Measurements from ENCODE around the gene PRDM16. TPM values are rescaled to one million over a fixed set of nuclear protein-coding genes. Genes with fewer than 3 reads are reported as not detected.
A peak's percentile ranks its signal among the peaks of the same experiment; 100 is the strongest.

PRDM16 gene
- total RNA-seq, 2 donors from 2014 or later = 0.25 TPM; not detected in 1

DNA sequence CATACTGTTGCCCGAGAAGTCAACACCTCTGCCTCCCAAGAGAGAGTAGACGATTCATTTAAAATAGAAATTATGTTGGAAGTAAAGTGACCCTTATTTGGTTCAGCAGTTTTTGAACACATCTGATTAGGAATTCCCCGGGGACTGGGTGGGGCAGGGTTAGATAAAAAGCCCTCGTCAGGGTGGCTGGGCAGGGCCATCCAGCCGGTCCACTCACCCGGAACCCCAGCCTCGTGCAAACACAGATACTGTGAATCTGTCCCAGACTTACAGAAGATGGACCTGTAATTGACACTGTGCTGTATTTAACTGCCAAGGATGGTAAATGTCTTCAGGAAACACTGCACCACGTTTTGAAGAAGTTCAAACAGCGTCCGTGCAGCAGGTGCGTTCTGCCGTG lies 63.7 kb downstream of the PRDM16 start:
- H3K9me3 Mint-ChIP-seq = no peaks in the 10 kb centered on the region
- DNase-seq (ENCODE audit: low spot score in 2 of 2) = no peak
- H3K27ac Mint-ChIP-seq = peak overlapping the region in 1 of 2 donors; percentile 48
- no peaks in the 10 kb centered on the region for H3K36me3 Mint-ChIP-seq
- ATAC-seq = no peak

DNA sequence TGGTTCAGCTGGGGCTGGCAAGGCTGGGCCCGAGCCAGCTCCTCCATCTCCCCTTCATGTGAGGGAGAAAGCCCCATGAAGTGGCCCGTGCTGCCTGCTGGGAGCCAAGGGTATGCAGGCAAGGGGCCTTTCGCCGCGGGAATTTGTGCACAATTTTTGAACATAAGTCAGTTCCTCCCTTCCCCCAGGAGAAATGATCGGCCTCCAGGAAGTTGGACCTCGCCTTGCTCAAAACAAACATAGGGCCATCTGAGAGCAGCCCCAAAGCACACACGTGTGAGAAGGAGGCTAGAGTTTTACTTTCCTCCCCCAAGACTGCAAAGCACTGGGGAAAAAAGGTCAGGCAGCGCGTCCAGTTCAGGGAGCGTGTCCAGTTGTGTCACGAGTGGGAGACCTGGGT lies 64.7 kb downstream of the PRDM16 start:
- no peak for ATAC-seq

DNA sequence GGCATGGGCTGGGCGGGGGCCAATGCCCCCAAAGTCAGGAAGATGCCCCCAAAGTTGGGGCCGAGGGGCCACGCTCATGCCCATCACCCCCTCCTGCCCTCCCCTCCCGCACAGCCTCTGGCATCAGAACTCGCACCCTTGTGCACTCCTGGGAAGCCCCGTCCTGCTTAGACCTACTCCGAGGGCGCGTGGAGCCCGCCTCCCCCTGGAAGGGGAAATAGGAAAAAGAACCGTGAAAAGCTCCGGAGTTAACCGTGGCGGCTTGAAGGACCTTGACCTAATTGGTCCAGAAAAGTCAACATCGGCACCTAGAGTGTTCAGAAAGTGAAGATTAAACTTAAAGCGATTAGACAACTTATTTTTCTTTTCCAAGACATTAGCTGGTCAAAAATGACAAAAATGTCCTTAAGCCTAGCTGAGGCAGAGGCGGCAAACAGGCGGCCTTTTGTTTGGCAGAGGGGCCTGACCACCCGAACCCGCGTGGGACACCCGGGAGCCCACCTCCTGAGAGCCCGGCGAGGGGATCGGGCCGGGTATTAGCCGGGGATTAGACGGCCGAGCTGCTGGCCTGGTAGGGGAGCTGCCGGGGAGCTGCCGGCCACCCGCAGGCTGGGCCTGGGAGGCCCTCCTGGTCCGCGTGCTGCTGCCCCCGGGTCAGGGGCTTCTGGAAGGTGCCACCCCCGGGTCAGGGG lies 65.5 kb downstream of the PRDM16 start:
- Mint-ChIP-seq H3K36me3 (no peaks in the 10 kb centered on the region), H3K9me3 (no peaks in the 10 kb centered on the region), H3K27ac (no peak overlapping the region)
- no peak for DNase-seq (ENCODE audit: low spot score in 2 of 2)
- ATAC-seq = no peak

More for the DNA sequence above, 64.7 kb downstream of the PRDM16 start:
- Mint-ChIP-seq H3K9me3 (no peaks in the 10 kb centered on the region), H3K27ac (no peak overlapping the region), H3K36me3 (no peaks in the 10 kb centered on the region)
- no peak for DNase-seq (ENCODE audit: low spot score in 2 of 2)

DNA sequence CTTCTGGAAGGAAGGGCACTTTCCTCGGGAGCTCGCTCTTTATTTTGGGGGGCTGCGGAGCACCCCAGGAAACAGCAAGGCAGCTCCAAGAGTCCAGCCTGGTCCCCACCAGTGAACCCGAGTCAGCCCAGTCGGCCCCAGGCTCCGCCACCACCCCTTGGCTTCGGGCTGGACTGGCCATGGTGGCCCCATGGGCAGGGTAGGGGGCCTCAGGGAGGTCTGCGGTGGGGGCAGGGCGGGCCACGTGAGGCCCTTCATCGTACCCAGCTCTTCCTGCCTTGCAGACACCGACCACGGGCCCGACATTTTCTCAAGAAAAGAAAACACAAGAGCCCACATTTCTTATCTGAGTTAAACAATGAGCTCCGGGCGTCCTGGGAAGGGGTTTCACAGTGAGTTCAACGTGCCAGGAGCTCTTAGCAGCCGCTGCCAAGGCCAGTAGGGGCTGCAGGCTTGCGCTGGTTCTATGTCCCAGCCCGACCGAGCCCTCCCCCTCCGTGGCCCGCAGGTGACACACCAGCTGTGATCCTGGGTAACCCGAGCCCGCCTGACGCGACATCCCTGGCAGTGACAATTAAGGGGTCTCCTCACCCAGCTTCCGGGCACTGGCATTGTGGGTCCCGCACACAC lies 66.2 kb downstream of the PRDM16 start:
- Mint-ChIP-seq H3K27ac (no peak overlapping the region), H3K36me3 (no peaks in the 10 kb centered on the region), H3K9me3 (no peaks in the 10 kb centered on the region)
- ATAC-seq (no peak), DNase-seq (ENCODE audit: low spot score in 2 of 2) (no peak)

DNA sequence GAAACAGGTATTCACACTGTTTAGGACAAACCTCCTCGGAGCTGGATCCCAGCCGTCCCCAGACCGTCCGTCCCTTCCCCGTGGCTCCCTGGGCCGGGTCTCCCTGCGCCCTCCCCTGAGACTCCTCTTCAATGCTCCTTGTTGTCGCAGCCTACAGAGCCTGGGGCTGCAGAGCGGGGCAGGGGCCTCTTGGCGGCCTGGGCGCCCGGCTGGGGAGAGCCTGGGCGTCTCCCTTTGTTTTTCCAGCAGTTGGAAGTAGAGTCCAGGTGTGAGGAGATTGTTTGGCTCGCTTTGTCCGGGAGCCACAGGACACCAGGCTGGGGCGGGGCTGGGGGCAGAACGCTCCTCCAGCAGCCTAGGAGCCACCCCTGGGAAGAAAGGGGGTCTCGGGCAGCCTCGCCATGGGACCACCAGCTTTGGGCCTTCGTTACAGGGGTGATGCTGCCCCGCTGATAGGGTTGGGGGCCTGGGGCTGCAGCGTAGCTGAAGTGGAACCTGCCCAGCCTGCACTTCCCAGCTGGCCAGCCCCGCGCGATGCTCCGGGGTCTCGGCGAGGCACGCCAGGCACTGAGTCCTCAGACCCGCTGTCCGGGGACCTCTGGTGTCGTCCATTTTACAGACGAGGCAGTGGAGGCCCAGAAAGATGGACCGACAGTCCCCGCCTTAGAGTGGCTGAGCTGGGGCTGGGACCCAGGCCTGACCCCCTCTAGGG lies 66.9 kb downstream of the PRDM16 start:
- H3K36me3 Mint-ChIP-seq = no peaks in the 10 kb centered on the region
- ATAC-seq (no peak), DNase-seq (ENCODE audit: low spot score in 2 of 2) (no peak)
- H3K27ac Mint-ChIP-seq = no peak overlapping the region
- no peaks in the 10 kb centered on the region for H3K9me3 Mint-ChIP-seq

DNA sequence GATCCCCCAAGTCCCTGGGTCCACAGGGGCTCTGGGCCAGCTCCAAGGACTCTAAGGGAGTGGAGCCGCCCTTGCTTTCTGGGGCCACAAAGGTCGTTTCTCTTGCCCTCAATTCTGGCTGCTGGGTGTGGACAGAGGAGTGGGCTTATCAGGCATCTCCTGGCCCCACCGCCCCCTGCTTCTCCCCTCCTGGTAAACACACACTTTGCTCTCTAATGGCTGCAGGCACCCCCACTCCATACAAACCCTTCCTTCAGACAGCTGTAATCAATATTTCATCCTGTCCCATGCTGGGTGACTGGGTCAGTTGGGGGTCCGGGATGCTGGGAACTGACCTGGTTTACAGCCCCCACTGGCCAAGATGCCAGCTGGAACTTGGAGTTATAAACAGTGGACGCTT lies 67.5 kb downstream of the PRDM16 start:
- DNase-seq (ENCODE audit: low spot score in 2 of 2) (no peak), ATAC-seq (no peak)
- Mint-ChIP-seq H3K27ac (no peak overlapping the region), H3K36me3 (no peaks in the 10 kb centered on the region), H3K9me3 (no peaks in the 10 kb centered on the region)

DNA sequence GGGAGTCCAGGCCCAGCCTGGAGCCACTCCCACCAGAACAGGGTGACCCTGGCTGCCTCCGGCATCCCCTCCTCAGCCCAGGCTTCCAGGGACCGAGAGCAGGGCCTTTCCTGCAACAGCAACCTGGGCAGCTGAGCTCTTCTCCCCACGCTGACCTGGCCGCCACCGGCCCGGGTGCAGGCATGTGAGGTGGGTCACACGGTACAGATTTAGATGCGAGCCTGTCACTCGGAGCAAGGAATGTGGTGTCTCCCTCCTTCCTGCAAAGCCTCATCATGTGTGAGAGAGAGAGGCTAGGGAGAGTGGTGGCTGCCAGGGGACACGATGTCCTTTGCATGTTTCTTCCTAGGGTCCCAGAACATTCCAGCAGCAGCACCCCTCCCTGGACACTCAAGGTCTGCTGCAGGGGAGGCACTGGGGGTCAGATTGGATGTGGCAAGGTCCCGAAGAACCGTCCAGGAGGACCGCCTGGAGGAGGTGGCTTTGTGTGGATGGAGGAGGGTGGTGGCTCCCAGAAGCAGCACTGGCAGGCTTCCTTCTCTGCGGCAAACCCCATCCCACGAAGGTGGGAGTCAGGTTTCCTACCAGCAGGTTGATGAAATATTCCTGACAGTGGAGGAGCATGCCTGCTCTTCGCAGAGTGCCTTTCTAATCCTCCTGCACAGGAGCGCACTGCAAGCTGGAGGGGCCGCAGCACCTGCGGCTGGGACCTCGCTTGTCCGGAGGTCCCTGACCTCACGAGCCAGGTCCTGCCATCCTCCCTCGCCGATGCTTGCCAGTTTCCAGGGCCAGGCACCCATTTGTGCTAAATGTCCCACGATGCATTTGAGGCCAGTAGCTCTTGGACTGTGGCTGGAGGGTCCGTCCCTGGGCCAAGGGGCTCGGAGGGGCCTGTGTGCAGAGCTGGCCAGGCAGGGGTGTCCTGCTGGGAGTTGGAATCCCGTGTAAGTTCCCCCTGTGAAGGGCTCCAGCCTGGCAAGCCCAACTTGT lies 68.4 kb downstream of the PRDM16 start:
- H3K27ac Mint-ChIP-seq = no peak overlapping the region
- ATAC-seq (no peak), DNase-seq (ENCODE audit: low spot score in 2 of 2) (no peak)
- H3K9me3 Mint-ChIP-seq = no peaks in the 10 kb centered on the region
- H3K36me3 Mint-ChIP-seq = no peaks in the 10 kb centered on the region

DNA sequence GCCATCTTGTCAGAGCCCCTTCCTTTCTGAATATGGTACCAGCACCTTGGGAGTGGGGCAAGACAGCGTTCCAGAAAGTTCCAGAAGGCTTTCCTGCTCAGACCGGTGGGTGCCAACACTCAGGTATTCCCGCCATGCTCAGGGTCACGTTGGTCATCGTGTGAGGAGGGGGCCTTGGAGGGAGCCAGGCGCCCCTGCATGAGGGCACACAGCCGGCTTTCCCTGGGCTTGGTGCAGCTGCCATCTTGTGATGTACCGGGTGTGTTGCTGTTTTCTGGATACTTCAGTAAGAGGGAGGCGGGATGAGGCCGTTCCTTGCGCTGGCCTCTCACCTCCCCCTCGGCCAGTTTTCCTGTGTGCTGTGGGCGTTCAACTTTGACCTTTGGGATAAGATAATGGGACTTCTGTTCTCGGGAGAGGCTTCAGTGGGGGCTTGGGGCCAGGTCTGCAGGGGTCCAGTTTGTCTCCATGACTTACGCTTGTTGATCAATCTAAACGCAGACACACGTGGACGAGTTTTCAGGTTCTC lies 69.7 kb downstream of the PRDM16 start:
- H3K9me3 Mint-ChIP-seq = no peaks in the 10 kb centered on the region
- no peak overlapping the region for H3K27ac Mint-ChIP-seq
- no peaks in the 10 kb centered on the region for H3K36me3 Mint-ChIP-seq
- no peak for ATAC-seq
- no peak for DNase-seq (ENCODE audit: low spot score in 2 of 2)

DNA sequence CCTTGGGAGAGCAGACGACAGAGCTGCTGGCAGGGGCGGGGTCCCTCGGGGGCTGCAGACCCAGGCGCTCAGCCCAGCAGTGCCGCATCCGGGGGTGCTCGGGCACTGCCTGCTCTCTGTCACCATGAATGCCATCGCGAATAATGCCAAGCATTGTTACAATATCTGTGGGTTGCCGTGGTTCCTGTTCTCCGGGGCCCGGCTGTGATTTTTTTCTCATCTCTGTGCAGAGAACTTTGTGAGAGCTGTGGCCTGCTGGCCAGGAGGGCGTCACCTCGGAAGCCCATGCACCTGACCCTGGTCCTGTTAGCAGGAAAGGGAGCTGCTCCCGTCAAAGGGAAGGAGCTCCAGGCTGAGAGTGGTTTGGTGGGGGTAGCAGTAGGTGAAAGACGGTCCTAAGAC lies 70.4 kb downstream of the PRDM16 start:
- Mint-ChIP-seq H3K27ac (no peak overlapping the region), H3K36me3 (no peaks in the 10 kb centered on the region), H3K9me3 (no peaks in the 10 kb centered on the region)
- no peak for ATAC-seq
- DNase-seq (ENCODE audit: low spot score in 2 of 2) = no peak

DNA sequence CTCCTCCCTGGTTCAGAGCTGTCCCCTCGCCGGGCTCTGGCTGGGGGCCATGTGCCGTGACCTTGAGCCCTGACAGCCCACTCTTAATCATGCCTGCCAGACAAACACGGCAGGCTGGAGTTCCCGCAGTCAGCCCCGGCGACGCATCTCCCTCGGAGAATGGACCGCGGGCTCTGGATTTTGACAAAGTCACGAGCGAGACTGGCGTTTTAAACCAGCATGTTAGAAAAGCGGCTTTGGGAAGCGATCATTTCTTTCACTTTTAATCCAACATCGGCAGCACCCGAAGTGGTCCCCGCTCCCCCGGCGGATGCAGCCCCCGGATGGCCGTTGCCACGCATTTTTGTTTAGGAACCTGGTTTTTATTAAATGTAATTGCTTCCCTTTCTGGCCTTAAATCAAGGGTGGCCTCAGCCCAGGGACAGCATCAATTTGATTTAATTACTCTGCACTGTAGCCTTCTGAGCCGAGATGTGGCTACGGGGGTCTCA lies 70.9 kb downstream of the PRDM16 start:
- H3K9me3 Mint-ChIP-seq = no peaks in the 10 kb centered on the region
- no peaks in the 10 kb centered on the region for H3K36me3 Mint-ChIP-seq
- H3K27ac Mint-ChIP-seq = no peak overlapping the region
- DNase-seq (ENCODE audit: low spot score in 2 of 2) = no peak
- no peak for ATAC-seq

DNA sequence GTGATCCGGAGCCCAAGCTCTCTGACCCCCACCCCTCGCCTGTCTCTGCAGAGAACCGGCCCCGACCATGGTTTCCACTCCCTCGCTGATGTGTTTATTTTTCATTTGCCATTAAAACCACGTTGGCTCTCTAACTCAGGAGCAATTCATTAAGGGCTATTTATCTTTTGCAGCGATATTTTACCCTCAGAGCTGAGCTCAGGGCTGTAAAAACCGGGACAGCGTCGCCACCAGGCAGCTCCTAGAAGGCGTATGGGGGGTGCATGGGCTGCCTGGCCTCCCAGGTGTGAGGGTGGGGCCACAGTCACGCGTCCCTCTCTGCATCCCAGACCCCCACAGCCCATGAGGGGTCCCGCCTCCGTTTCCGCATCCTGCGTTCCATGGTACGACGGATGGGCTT lies 71.4 kb downstream of the PRDM16 start:
- no peak for DNase-seq (ENCODE audit: low spot score in 2 of 2)

DNA sequence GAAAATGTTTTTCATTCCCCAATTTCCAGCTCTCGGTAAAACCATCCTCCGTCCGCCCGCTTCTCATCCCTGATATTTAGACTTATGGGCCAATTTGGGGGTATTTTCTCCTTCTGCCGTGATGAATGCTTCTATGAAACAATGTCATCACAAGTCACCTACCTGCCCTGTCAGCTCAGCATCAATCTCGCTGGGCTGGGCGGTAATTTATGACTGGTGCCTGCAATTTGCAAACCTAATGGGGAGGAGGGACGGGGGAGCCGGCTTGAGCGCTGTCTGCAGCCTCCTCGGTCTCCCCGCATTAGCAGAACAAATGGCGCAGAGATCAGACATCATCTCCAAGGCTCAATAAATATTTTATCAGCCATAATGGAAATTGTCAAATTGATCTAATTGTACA lies 72.1 kb downstream of the PRDM16 start:
- H3K27ac Mint-ChIP-seq = no peak overlapping the region
- DNase-seq (ENCODE audit: low spot score in 2 of 2) (no peak), ATAC-seq (no peak)
- no peaks in the 10 kb centered on the region for H3K36me3 Mint-ChIP-seq
- no peaks in the 10 kb centered on the region for H3K9me3 Mint-ChIP-seq

More for the DNA sequence above, 71.4 kb downstream of the PRDM16 start:
- Mint-ChIP-seq H3K27ac (no peak overlapping the region), H3K36me3 (no peaks in the 10 kb centered on the region), H3K9me3 (no peaks in the 10 kb centered on the region)
- no peak for ATAC-seq

DNA sequence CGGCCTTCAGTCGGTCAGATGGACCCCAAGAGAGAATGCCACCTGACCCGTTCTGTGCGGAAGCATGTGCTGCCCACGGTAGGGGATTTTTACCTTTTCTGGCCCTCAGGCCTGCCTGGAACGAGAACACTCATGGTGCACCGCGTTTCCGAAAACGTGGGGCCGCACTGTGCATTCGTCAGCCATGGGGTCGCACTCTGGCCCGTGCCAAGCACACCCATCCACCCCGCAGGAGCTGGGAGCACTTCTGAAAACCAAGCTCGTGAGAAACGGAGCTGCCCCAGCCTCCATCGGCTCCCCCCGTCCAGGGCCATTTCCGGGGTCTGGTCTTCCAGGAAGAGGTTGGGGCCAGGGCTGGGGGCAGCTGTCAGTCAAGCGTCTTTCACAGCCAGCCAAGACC lies 72.8 kb downstream of the PRDM16 start:
- H3K27ac Mint-ChIP-seq = no peak overlapping the region
- H3K36me3 Mint-ChIP-seq = no peaks in the 10 kb centered on the region
- DNase-seq (ENCODE audit: low spot score in 2 of 2) (no peak), ATAC-seq (no peak)
- no peaks in the 10 kb centered on the region for H3K9me3 Mint-ChIP-seq

DNA sequence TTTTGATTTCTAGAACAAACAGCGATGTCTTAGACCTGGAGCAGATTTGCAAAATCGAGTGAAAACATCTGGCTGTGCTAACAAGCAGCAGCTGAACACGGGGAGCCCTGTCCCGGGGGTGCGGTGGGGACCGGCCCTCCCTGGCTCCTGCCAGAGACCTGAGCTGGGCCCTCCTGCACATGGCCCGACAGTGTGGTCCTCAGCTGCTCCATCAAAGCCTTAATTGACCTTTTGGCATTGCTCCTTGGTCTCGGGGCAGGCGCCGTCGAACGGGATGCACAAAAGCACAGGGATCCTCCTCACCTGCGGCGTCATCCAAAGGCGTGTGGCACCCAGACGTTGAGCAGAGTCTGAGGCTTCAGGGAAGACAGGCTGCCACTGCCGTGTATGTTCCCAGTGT lies 73.2 kb downstream of the PRDM16 start:
- no peaks in the 10 kb centered on the region for H3K9me3 Mint-ChIP-seq
- no peaks in the 10 kb centered on the region for H3K36me3 Mint-ChIP-seq
- DNase-seq (ENCODE audit: low spot score in 2 of 2) (no peak), ATAC-seq (no peak)
- no peak overlapping the region for H3K27ac Mint-ChIP-seq

DNA sequence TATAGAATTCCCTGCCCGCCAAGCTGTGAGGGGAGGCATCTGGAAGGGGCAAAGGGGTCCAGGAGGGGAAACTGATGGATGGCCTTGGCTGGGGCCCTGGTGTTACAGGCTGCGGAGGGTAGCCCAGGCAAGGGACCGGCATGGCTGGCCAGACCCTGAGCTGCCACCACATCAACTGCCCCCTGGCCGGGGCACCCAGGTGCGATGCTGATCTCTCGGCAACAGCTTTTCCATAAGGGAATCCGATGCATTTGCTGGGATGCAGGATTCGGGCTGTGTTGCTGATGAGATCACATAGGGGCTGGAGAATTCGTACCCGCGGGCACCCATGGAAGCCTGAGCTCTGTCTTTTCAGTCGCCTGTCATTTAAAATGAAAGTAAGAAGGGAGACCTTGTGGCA lies 73.7 kb downstream of the PRDM16 start:
- DNase-seq (ENCODE audit: low spot score in 2 of 2) (no peak), ATAC-seq (no peak)
- Mint-ChIP-seq H3K9me3 (no peaks in the 10 kb centered on the region), H3K36me3 (no peaks in the 10 kb centered on the region), H3K27ac (no peak overlapping the region)

DNA sequence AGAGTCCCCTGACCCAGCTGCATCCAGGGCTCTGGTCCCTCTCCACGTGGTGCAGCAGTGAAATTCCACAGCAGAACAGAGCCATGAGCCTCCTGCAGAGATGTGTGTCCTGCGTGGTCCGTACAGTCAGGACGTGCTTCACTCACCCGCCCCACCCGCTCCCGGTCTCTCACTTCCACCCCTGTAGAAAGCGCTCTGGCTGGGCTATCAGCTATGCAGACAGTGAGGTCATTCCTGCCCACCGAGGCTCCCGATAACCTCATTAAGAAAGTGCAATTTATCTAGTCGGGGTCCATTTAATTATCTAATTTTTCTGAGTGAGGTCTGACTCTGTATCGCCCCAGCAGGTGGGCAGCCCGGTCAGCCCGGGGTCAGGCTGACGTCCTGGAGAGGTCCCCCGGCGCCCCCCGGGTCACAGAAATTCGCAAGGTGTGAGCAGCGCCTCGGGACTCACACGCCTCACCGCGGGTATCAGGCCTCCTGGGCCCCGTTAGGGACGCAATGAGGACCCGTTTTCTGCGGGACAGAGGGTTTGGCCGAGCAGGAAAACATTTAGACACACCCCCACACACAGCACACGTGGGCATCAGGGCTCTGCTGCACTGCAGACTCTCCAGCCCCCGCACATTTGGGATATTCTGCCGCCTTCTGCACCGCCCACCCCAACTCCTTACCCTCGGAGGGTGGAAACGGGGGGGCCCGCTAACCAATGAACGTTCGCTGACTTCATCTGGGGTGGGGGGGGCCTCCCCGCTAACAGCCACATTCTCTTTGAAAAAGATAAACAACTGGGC lies 76.7 kb downstream of the PRDM16 start:
- ATAC-seq = no peak
- DNase-seq (ENCODE audit: low spot score in 2 of 2) = no peak
- no peak overlapping the region for H3K27ac Mint-ChIP-seq
- H3K36me3 Mint-ChIP-seq = no peaks in the 10 kb centered on the region
- H3K9me3 Mint-ChIP-seq = no peaks in the 10 kb centered on the region

All from activated naive CD4-positive, alpha-beta T cell treated with anti-CD3 and anti-CD28 coated beads, Interleukin-2, amount 50 U/mL, for 72 hours (primary cell).